AG10803 (cell line): Measurements from ENCODE around the gene YWHAG.

Experiments used
- DNase-seq: peaks from one replicate; pipeline ENCODE4 v3.0.0; 2010; ENCODE audit warnings: low read depth
- H3K4me3 ChIP-seq: 2 replicates; pipeline ENCODE4 v1.5.1; 2011; ENCODE audit warnings: mild to moderate bottlenecking, low read length, control low read depth
- TF ChIP-seq, protein P1 (sequence below): conservative IDR thresholded peaks from 2 replicates; pipeline ENCODE4 v1.5.1; 2011; ENCODE audit warnings: mild to moderate bottlenecking, low read length, control low read depth, inconsistent platforms

The YWHAG gene

DNA sequence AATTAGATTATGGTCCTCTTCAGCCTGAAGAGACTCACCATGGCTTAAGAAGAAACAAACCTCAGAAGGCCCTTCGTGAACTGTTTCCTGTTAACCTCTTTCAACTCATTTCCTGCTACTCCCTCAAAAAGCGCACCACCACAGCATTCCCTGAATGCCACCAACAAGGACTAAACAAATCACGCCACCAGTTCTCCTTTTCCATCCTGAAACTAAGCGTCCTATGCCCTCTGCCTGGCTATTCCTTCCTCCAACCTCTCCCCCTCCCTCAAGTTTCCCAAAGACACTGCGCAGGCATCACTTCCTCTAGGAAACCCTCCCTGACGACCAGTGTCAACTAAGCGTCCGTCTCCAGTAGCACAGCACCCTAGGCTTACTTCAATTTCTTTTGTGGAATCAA, 12.0 kb downstream of the YWHAG start:
- no peak for DNase-seq
- no peak overlapping the region for H3K4me3 ChIP-seq
- TF ChIP-seq, protein P1, sequence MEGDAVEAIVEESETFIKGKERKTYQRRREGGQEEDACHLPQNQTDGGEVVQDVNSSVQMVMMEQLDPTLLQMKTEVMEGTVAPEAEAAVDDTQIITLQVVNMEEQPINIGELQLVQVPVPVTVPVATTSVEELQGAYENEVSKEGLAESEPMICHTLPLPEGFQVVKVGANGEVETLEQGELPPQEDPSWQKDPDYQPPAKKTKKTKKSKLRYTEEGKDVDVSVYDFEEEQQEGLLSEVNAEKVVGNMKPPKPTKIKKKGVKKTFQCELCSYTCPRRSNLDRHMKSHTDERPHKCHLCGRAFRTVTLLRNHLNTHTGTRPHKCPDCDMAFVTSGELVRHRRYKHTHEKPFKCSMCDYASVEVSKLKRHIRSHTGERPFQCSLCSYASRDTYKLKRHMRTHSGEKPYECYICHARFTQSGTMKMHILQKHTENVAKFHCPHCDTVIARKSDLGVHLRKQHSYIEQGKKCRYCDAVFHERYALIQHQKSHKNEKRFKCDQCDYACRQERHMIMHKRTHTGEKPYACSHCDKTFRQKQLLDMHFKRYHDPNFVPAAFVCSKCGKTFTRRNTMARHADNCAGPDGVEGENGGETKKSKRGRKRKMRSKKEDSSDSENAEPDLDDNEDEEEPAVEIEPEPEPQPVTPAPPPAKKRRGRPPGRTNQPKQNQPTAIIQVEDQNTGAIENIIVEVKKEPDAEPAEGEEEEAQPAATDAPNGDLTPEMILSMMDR: no peak

DNA sequence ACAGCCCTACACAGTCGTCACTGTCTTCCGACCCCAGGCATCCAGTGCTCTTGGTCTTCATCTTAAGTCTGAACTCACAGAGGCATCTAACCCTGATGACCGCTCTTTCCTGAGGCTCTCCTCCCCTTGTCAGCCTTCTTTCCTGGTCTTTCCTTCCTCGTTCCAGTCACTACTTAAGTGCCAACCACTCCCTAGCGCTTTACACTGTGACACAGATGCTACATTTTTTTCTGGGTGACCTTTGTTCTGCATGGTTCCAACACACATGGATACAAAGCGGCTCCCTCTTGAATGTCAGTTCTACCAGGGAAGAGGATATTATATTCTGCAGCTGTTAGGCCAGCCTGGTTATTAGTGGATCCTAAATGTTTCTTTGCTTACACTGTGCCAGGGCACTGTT, 12.7 kb downstream of the YWHAG start:
- DNase-seq: no peak
- TF ChIP-seq, protein P1: no peak
- H3K4me3 ChIP-seq: no peak overlapping the region

DNA sequence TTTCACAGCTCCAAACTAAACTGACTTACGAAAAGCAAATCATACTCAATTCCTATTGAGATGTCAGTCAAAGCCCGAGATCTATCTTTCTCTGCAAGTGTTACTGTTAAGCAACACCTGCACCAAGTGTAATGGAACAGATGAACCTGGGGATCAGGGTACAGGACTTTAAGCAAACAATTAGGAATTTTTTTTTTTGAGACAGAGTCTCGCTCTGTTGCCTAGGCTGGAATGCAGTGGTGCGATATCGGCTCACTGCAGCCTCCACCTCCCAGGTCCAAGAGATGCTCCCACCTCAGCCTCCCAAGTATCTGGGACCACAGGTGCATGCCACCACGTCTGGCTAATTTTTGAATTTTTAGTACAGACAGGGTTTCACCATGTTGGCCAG, 14.9 kb downstream of the YWHAG start:
- TF ChIP-seq, protein P1: no peak
- H3K4me3 ChIP-seq: no peak overlapping the region
- DNase-seq: no peak

DNA sequence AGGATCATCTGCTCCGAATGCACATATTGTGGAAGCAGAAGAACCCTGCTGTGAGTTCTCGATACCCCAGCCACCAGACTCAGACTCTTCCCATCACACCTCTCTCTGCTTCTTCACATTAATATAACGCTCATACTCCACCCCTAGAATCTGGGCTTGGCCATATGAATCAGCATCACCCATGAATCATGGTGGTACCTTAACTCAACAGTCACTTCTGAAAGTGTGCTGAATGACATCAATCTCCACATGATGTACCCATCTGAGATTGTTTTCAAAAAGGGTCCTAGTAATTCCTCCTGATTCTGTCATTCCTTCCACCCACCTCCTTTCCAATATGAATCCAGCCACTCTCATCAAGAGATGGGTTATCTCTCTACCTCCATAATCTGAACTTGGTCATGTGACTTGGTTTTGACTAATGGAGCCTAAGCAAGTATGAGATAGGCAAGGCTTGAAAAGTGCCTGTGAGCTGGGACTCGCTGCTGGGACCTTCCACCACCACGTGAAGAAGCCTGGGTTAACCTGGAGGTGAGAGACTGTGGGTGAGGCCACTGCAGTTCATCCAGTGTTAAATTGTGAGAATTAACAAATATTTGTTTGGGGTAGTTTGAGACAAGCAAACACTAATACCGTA, 15.4 kb downstream of the YWHAG start:
- no peak overlapping the region for H3K4me3 ChIP-seq
- DNase-seq: no peak

DNA sequence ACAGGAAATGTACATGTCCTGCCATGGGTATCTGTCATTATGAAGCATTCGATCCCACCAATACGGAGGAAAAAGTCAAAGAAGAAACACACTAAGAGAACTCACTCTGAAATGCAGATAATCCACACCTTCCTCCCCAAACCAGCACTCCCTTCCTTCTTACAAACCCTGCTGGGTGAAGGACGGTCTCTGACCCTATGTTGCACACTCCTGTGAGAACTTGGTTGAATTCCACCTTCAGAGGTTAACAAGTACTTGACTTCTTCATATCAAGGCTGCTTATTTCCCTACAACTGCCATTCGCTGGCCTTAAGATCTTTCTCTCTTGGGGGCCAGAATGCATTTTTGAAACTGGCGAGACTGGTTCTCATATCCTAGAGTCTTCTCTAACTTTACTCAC, 16.6 kb downstream of the YWHAG start:
- no peak for DNase-seq
- TF ChIP-seq, protein P1: no peak
- no peak overlapping the region for H3K4me3 ChIP-seq

More for the DNA sequence above, 15.4 kb downstream of the YWHAG start:
- TF ChIP-seq, protein P1: no peak

DNA sequence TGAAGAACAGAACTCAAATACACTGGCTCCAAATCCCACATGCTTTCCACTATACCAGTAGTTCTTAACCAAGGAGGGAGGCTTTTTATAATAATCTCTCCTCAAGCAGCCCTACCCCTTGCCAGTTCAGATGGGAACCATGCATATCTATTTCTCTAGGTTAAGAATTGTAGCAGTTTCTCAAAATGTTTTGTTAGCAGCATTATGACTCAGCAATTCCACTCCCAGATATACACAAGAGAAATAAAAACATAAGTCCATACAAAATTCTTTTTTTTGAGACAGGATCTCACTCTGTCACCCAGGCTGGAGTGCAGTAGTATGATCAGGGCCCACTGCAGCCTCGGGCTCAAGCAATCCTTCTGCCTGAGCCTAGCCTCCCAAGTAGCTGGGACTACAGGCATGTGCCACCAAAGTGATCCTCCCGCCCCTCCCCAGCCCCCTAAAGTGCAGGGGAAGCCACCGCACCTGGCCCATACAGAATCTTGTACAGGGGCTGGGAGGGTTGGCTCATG, 18.1 kb downstream of the YWHAG start:
- TF ChIP-seq, protein P1: no peak
- H3K4me3 ChIP-seq: no peak overlapping the region
- peak; percentile 71 for DNase-seq

DNA sequence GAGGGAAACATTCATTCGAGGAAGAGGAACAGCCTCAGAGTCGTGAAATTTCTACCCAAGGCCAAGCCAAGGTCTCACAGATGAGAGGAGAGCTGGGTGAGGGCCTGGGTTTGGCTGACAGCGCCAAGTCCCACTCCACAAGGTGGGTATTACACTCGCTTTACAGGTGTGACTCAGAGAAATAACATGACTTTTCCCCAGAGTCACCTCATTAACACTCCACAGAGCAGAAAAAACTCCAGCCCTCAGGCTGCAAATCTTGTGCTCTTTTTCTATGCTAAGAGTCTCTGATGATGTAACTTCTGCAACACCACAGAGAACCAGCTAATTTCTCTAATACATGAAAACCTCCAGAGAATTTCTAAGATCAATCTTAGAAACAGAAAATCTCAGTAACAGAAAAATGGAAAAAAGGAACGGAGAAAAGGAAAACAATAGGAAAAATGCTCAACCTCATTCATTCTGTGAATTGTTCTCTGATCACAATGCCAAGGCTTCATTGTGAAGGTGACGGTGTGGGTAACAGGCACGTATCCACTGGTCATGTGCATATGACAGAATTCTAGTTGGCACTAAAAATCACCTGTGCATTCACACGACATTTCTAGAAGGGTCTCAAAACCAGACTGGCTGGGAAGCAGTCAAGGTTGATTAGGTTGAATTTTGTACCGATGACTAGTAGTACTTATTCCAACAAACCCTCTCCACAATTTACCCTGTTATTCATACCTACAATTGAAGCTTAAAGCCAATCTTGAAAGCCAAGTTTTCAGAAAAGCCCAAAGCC, 20.3 kb downstream of the YWHAG start:
- TF ChIP-seq, protein P1: no peak
- peak; percentile 43 for DNase-seq
- no peak overlapping the region for H3K4me3 ChIP-seq
